Stimulated activated CD4-positive, alpha-beta T cell treated with anti-CD3 and anti-CD28 coated beads, Interleukin-1b, Interleukin-23, amount 100 ng/mL, for 4 hours (primary cell): Measurements from ENCODE around the gene EPS8L3.
"Not testable (repeated sequence)": the region's sequence is repeated elsewhere in the genome, so short reads cannot be mapped to it uniquely, and the experiment has no call there.

Experiments
- DNase-seq, 2 donors: peaks; one replicate each; pipeline ENCODE4 v3.0.0-alpha.2; 2020; ENCODE audit warnings: low read depth in 2 of 2

EPS8L3 gene

DNA sequence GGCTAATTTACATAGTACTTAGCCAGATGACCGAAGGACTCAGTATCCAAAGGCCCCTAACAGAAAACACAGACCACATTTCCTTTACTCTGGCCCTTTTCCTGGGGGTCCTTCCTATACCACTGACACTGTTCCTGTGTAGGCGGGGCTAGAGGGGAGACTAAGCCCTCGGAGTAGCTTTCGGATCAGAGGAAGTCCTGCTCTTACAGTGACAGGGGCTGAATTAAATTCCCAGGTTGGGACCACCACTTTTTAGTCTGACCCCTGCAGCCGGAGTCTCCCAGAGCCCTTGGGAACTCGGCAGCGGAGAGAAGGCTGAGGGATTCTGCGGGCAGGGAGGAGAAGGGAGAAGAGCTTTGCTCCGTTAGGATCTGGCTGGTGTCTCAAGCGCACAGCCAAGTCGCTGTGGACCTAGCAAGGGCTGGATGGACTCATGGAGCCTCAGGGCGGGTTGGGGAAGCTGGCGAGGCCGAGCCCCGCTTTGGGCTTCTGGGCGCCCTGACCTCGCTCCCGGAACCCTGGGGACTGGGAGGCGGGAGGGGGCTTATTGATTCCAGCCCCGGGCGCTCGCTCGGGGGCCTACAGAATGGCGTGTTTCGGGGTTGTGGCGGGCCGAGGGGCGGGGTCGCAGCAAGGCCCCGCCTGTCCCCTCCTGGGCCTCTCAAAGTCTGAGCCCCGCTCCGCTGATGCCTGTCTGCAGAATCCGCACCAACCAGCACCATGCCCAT lies 52.0 kb downstream of the EPS8L3 start, which contains the start of gene GSTM5:
TSS of gene GSTM5 (plus strand) at position 659 of the 728 bp plus-strand sequence. CDS start at position 721, 62 bp downstream.
- not testable (repeated sequence) for DNase-seq

DNA sequence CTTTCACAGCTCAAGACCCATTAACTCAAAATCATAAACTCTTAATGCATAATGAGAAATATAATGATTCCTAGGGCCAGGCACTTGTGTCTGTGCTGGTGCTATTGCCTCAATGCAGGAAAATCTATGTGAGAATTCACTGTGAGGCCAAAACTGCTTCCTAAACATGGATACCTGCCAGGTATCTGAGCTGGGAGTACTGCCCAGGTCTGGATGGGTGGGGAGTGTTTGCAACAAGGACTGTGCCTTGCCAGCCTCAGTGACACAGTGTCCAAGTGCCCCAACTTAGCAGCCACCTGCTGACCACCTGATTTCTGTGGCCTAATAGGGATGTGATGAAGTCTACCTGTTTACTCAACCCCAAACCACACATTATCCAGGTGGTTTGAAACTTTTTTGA lies 53.9 kb downstream of the EPS8L3 start:
- DNase-seq: not testable (repeated sequence)

DNA sequence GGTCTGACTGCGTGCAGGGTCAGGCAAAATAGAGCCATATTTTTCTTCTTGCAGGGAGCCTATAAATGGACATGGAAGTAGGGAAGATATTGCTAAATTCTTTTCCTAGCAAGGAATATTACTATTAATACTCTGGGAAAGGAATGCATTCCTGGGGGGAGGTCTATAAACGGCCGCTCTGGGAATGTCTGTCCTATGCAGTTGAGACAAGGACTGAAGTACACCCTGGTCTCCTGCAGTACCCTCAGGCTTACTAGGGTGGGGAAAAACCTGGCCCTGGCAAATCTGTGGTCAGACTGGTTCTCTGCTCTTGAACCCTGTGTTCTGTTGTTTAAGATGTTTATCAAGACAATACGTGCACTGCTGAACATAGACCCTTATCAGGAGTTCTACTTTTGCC lies 54.8 kb downstream of the EPS8L3 start:
- DNase-seq: not testable (repeated sequence)

DNA sequence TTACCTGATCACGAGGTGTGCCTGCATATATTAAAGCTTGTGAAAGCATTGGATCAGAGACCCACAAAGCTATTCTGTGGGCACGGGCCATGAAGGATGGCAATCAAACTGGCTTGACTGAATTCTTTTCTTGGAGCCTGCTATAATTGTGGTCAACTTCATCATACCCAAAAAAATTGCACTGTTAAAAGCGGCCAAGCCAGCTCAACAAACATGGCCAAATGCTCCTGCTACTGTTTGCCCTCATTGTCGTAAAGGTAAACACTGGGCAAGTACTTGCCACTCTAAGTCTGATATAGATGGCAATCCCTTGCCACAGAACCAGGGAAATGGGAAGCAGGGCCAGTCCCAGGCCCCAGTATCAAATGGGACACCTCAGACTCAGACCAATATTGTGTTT lies 58.3 kb downstream of the EPS8L3 start:
- no peak for DNase-seq

DNA sequence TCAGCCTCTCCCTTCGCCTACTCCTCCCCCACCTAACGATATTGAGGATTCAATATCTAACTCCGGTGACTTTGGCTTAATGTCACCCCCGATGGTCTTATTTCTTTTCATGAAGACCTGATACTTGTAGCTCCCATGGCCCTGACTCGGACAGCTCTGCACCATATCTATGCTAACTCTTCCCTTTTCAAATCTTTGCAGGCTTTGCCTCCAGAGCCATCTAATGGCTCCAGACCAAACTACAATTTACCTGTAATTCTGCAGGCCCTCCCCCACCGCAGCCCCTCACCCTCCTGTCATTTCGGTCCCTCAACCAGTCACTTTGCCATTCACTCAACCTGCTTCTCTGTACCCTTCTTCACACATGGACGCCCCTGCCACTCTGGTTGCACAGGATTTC lies 59.5 kb downstream of the EPS8L3 start:
- DNase-seq: no peak

DNA sequence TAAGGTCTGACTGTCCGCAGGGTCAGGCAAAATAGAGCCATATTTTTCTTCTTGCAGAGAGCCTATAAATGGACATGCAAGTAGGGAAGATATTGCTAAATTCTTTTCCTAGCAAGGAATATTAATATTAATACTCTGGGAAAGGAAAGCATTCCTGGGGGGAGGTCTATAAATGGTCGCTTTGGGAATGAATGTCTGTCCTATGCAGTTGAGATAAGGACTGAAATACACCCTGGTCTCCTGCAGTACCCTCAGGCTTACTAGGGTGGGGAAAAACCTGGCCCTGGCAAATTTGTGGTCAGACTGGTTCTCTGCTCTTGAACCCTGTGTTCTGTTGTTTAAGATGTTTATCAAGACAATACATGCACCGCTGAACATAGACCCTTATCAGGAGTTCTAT lies 60.8 kb downstream of the EPS8L3 start:
- DNase-seq: not testable (repeated sequence)
